ENCODE data around the gene PLXNB1.

The PLXNB1 gene

DNA sequence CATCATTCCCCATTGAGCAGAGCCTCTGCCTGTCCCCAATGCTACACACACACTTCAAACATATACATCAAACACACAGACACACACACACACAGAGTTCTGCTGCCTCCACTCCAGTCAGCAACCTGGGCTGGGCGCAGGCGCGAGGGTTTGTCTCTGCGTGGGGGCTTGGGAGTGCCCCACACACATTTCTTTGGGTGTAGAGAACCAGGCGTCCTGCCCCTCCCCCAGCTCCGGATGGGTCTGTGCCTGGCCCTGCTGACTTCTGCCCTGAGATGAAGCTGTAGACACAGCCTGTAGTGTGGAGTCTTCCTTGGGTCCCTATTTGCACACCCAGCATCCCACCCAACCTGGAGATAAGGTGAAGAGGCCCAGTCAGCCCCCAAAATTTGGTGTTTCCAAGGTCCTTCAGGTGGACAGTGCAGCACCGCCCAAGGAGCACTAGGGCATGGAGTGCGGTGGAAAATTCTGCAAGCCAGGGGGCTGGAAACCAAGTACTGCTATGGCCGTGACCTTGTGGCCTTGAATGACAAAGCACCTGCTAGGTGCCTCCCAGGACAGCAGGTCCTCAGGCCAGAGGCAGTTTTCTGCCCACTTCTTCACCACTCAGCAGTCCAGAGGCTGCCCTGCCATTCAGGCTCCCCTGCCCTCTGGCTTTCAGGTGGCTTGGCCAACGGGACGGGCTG is 31.0 kb downstream of the PLXNB1 start:
- no peak for DNase-seq (ENCODE audit: low spot score)
- in situ Hi-C loops (cut with MboI; ENCODE audit: low sequenced_read_pairs, unreplicated experiment): loop anchor here (10.0 kb wide), 1 partner anchor 204 kb away; no protein-coding TSS in a partner anchor
- no peak for TF ChIP-seq CTCF (IDR thresholded peaks at IDR 0.05; ENCODE audit: borderline replicate concordance, control extremely low read depth, extremely low read depth, insufficient read depth, missing control alignments)

DNA sequence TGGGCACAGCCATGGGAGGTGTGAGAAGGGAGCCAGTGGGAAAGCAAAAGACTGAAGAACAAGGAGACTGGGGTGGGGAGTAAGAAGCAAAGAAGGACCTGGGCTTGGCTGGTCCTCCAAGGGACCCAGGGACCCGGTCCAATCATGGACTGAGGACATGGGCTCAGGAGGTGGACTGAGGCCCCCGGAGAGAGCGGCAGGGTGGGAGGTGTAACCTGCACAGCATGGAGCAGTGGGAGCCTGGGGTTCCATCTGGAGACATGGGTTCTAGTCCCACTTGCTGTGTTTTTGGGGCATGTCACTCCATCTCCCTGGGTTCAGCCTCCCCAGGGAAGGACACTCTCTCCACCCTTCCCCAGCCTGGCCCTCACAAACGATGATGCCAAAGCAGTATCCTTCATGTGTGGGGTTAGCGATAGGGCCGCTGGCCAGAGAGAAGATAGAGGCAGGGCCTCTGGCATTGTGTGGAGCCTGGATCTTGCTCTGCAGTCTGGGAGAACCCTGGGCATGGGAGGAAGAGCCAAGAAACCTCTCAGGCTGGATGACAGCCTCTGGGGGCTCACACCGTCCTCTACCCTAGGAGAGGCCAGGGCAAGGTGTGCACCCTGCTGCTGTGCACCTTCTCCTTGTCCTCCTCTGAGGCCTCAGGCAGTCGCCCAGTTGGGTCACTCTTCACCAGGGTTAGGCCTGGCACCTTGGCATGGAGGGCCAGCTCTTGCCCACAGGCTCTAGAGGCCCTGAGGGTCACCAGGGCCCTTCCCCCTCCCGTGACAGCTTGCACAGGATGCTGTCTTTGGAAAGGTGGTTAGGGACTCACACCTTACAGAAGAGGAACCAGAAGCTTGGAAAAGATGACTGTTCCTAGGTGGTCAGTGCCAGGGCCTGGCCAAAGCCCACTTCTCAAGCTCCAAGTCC is 31.9 kb downstream of the PLXNB1 start:
- no peak for TF ChIP-seq CTCF (IDR thresholded peaks at IDR 0.05; ENCODE audit: borderline replicate concordance, control extremely low read depth, extremely low read depth, insufficient read depth, missing control alignments)
- DNase-seq (ENCODE audit: low spot score): no peak
- in situ Hi-C loops (cut with MboI; ENCODE audit: low sequenced_read_pairs, unreplicated experiment): loop anchor here (10.0 kb wide), 1 partner anchor 203 kb away; no protein-coding TSS in a partner anchor

GRCh38 chr3:48395714-48396113 is 34.2 kb downstream of the PLXNB1 start:
- TF ChIP-seq CTCF (IDR thresholded peaks at IDR 0.05; ENCODE audit: borderline replicate concordance, control extremely low read depth, extremely low read depth, insufficient read depth, missing control alignments): no peak
- DNase-seq (ENCODE audit: low spot score): no peak
- in situ Hi-C loops (cut with MboI; ENCODE audit: low sequenced_read_pairs, unreplicated experiment): loop anchor here (10.0 kb wide), 1 partner anchor 201 kb away; no protein-coding TSS in a partner anchor

- in situ Hi-C loops (cut with MboI; ENCODE audit: low sequenced_read_pairs, unreplicated experiment): loop anchor here (10.0 kb wide), 1 partner anchor 200 kb away; no protein-coding TSS in a partner anchor
- no peak for TF ChIP-seq CTCF (IDR thresholded peaks at IDR 0.05; ENCODE audit: borderline replicate concordance, control extremely low read depth, extremely low read depth, insufficient read depth, missing control alignments)
- no peak for DNase-seq (ENCODE audit: low spot score)
Measured at GRCh38 chr3:48394391-48394790, 35.5 kb downstream of the PLXNB1 start.

GRCh38 chr3:48388966-48389365 is 40.9 kb downstream of the PLXNB1 start:
- DNase-seq (ENCODE audit: low spot score): no peak
- no peak for TF ChIP-seq CTCF (IDR thresholded peaks at IDR 0.05; ENCODE audit: borderline replicate concordance, control extremely low read depth, extremely low read depth, insufficient read depth, missing control alignments)
- in situ Hi-C loops (cut with MboI; ENCODE audit: low sequenced_read_pairs, unreplicated experiment): no loop called here

DNA sequence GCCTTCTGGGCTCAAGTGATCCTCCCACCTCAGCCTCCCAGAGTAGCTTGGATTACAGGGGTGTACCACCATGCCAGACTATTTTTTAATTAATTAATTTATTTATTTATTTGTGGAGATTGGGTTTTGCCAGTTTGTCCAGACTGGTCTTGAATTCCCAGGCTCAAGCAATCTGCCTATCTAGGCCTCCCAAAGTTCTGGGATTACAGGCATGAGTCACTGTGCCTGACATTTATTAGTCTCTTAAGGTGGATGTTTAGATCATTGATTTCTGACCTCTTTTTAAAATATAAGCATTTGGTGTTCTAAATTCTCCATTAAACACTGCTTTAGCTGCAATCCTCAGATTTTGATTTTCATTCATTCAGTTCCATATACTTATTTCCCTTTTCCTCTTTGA is 42.3 kb downstream of the PLXNB1 start:
- DNase-seq (ENCODE audit: low spot score): no peak
- TF ChIP-seq CTCF (IDR thresholded peaks at IDR 0.05; ENCODE audit: borderline replicate concordance, control extremely low read depth, extremely low read depth, insufficient read depth, missing control alignments): no peak
- in situ Hi-C loops (cut with MboI; ENCODE audit: low sequenced_read_pairs, unreplicated experiment): no loop called here

All from GM13976 (cell line).